GM10847 (cell line): ENCODE measurements around the gene NR2C1.

Experiments
- POLR2A ChIP-seq: IDR thresholded peaks from 2 replicates; pipeline ENCODE4 v1.6.1; 2011; ENCODE audit not compliant: insufficient read length; ENCODE audit errors: extremely low read depth

The NR2C1 gene

DNA sequence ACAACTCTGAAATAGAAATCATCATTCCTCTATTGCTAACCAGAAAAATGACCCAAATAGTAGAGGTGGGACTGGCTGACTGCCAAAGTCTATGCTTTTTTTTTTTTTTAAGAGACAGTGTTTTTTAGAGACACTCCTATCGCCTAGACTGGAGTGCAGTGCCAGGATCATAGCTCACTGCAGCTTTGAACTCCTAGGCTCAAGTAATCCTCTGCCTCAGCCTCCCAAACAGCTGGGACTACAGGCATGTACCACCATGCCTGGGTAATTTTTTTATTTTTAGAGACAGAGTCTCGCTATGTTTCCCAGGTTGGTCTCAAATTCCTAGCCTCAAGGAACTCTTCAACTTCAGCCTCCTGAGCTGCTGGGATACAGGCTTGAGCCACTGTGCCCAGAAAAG, 19.2 kb downstream of the NR2C1 start:
- TF ChIP-seq POLR2A, result no peak

- TF ChIP-seq POLR2A, result no peak
These were observed 22.2 kb downstream of the NR2C1 start for GRCh38 chr12:95051241-95051640.

DNA sequence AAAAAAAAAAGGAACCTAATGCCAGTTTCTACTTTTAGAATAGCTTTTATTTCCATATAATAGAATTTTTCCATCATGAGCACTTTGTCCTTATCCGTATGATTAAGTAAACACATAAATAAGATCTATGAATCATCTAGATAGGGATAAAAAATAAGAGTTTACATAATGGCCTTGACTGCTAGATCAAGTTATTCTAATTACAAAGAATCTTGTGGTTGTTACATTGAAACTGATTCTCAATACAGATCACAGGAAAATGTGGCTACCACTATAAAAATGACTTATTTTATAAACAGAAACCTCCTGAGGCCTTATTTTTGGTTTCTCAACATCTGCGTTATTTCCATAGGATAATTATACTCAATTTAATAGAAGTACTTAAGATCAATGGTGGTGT, 35.5 kb downstream of the NR2C1 start:
- TF ChIP-seq POLR2A, result no peak

DNA sequence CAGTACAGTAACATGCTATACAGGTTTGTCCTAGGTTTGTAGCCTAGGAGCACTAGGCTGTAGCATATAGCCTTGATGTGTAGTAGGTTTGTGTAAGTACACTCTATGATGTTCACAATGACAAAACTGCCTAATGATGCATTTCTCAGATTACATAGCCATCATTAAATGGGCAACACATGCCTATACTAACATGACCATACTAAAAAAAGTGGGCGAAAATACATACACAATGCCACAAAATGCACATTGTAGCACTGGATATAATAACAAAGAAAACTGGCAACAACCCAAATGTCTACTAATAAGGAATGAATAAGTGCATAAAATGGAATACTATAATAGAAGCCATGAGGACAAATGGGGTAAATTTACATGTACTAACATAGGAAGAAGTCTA, 38.7 kb downstream of the NR2C1 start:
- no peak for TF ChIP-seq POLR2A

DNA sequence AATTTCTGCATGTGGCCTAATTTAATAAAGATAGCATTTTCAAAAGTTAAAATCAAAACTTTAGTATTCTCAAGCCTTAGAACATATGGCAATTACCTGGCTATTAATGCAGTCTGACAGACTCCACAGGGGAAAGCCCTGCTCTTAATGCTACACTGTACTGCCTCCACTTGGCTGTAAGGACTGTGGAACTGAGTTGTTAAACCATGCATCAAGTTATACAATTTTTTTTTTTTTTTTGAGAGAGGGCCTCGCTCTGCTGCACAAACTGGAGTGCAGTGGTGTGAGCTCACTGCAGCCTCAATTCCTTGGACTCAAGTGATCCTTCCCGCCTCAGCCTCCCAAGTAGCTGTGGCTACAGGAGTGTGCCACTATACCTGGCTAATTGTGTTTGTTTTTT, 50.9 kb downstream of the NR2C1 start:
- no peak for TF ChIP-seq POLR2A

DNA sequence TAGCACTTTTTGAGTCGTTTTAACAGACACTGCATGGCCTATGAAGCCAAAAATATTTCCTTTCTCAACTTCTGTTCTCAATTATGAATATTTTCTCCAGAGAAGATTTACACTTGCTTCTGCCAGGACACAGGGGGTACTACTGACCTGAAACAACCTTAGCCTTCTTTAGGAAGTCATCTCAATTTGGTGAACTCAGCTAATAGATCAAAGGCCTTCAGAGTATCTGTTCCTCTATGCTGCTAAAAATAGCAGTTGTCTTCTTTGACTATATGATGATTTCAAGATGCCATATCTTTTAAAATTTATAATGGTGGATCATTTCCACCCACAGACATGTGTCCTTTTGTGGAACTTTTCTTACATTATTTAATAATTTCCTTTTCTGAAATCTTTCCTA, 55.9 kb downstream of the NR2C1 start:
- no peak for TF ChIP-seq POLR2A

DNA sequence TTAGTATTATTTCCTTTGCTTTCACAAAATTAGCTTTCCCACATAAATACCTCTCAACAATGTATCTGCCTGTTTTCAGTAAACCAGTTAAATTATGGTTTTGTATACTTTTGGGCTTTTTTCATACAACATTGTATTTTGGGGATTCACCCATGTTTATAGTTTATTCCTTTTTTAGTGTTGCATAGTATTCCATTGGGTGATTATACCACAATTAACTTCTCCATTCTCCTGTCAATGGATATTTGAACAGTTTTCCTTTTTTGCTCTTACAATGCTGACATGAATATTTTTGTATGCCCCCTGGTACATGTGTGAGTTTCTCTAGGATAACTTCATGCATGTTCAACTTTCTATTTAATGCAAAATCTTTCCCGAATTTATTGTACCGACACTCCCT, 57.3 kb downstream of the NR2C1 start:
- no peak for TF ChIP-seq POLR2A

DNA sequence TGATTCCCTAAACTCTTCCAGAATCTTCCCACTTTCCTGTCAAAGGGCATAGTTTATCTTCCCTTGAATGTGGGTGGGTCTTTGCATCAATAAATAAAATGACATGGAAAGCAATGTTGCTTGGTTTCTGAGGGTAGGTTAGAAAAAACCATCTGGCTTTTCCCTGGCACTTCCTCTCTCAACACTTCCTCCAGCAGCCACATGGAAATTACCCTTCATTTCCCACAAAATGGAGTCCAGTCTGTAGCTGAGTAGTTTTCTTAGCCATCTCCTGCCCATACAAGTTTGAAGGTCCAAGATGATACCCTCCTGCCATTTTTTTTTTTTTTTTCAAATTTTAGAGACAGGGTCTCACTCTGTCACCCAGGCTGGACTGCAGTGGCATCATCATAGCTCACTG, 58.9 kb downstream of the NR2C1 start:
- TF ChIP-seq POLR2A, result no peak

- no peak for TF ChIP-seq POLR2A
These were observed 67.2 kb downstream of the NR2C1 start for GRCh38 chr12:95006206-95006605.

DNA sequence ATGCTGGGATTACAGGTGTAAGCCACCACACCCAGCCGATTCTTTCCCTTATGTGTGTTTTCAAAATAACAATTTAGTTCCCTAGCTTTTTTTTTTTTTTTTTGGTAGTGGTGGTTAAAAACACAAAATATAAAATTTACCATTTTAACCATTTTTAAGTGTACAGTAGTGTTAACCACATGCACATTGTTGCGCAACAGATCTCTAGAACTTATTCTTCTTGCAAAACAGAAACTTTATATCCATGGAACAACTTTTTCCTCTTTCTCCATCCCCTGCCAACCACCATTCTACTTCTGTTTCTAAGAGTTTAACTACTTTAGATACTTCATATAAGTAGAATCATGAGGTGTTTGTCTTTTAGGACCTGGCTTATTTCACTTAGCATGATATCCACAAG, 68.8 kb downstream of the NR2C1 start:
- TF ChIP-seq POLR2A, result no peak

DNA sequence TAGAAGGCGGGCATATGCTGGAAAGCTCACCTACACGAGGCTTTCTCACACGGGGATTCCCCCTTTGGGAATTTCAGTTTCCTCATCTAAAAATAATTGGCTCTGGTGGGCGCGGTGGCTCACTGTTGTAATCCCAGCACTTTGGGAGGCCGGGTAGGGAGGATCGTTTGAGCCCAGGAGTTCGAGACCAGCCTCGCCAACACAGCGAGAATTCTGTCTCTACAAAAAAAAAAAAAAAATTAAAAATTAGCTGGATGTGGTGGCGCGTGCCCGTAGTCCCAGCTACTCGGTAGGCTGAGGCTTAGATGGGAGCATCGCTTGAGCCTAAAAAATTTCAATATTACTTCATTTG, 69.5 kb downstream of the NR2C1 start:
- TF ChIP-seq POLR2A, result no peak

GRCh38 chr12:95003213-95003920, 70.1 kb downstream of the NR2C1 start, which contains the start of gene NDUFA12:
TSS of gene NDUFA12 (minus strand) at chr12:95003697. CDS start at chr12:95003680, 17 bp downstream.
- TF ChIP-seq POLR2A, result peak; percentile 92

DNA sequence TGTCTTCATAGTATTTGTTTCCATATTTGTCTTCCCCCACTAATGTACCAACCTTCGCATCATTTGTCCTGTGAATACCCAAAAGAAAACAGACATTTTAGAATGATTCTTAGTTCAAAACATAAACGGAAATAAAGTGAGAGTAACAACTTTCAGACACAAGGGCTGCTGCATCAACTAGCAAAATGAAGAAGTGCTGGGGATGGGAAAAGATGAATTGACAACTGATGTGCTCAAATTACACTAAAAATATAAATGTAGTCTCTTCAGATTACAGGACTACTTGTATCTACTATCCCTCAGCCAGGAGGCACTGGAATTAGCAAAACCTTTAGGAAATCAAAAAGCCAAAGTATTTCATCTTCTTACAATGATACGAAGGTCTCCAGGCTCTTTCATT, 70.7 kb downstream of the NR2C1 start:
- TF ChIP-seq POLR2A, result no peak

DNA sequence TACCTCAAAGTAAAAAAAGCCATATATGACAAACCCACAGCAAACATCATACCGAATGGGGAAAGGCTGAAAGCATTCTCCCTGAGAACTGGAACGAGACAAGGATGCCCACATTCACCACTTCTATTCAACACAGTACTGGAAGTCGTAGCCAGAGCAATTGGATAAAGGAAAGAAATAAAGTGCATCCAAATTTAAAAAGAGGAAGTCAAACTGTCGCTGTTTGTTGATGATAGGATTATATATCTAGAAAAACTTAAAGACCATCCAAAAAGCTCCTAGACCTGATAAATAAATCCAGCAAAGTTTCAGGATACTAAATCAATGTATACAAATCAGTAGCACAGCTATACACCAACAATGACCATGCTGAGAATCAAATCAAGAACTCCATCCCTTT, 75.1 kb downstream of the NR2C1 start:
- no peak for TF ChIP-seq POLR2A

GRCh38 chr12:94997726-94998125, 75.7 kb downstream of the NR2C1 start:
- TF ChIP-seq POLR2A, result no peak

DNA sequence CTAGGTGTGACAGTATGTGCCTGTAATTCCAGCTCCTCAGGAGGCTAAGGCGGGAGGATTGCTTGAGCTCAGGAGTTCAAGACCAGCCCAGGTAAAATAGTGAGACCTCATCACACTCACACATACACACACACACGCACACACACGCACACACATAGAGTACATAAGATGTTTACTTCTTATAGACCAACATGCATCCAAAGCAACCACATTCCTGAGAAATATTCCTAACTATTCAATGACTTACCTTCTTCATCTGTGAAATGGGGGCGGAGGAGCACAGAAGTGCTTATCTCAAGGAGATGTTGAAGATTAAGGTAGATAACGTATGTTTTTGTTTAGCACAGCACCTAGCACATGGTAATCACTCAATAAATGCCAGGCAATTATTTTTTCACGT, 76.4 kb downstream of the NR2C1 start:
- no peak for TF ChIP-seq POLR2A

DNA sequence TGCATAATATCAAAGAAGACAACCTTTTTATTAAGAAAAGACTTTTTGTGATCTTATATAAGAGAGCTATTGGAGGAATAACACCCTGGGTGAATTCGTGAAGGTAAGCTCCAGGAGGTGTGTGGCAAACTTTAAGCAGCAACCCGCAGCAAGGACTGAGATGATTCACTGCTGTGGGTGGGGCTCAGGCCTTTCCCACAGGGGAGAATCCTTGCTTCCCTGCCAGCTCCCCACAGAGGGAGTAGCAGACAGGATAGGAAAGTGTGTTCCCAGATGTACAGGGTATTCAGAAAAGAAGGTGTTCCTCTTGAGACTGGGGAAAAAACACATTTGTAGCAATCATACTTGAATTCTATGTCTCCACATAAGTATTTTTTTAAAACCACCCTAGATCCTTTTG, 79.1 kb downstream of the NR2C1 start:
- TF ChIP-seq POLR2A, result no peak
